Measurements from ENCODE around the gene ZNF106. TPM values are rescaled to one million over a fixed set of nuclear protein-coding genes. Genes with fewer than 3 reads are reported as not detected.

The ZNF106 gene
- total and polyA plus RNA-seq, 2 of the 4 experiments (the other 2 are of a cell fraction): 19.2 to 87.5 TPM

GRCh38 chr15:42411884-42412283 is 79.1 kb downstream of the ZNF106 start:
- H3K4me3 ChIP-seq (ENCODE audit: insufficient read depth, low read depth, low read length): no peak overlapping the region
- no peaks in the 10 kb centered on the region for H3K27me3 ChIP-seq (ENCODE audit: control insufficient read depth, insufficient read depth, low read length)
- H3K36me3 ChIP-seq (ENCODE audit: control insufficient read depth, insufficient read depth, low read length): peaks cover 34% of the 10 kb centered on the region
- in situ Hi-C loops (cut with MboI; ENCODE audit: low sequenced_read_pairs) (no loop called here), dilution Hi-C loops (cut with HindIII; ENCODE audit: low sequenced_read_pairs, unreplicated experiment) (no loop called here), intact Hi-C loops (cut with micrococcal nuclease) (no loop called here)
- H3K9me3 ChIP-seq (ENCODE audit: control insufficient read depth, insufficient read depth, low read length): no peaks in the 10 kb centered on the region
- no peaks in the 10 kb centered on the region for H4K20me1 ChIP-seq (ENCODE audit: insufficient read depth, low read length)
- H3K79me1 ChIP-seq (ENCODE audit: low read depth in 1 of 2, low read length in 2 of 2): no peaks in the 10 kb centered on the region
- no TSS peak for BruUV-seq (replicated peaks)
- TF ChIP-seq POLR2A (IDR thresholded peaks at IDR 0.05; ENCODE audit: low read depth, low read length): no peak
- no peak for TF ChIP-seq MXI1 (IDR thresholded peaks at IDR 0.05; ENCODE audit: borderline replicate concordance, low read depth, low read length)
- TF ChIP-seq USF2 (IDR thresholded peaks at IDR 0.05; ENCODE audit: low read depth, low read length): no peak
- TF ChIP-seq NFE2L2 (IDR thresholded peaks at IDR 0.05; ENCODE audit: low read depth, low read length): no peak
- TF ChIP-seq MAZ (IDR thresholded peaks at IDR 0.05; ENCODE audit: borderline replicate concordance, low read depth, low read length): no peak
- TF ChIP-seq CHD1 (IDR thresholded peaks at IDR 0.05; ENCODE audit: low read depth, low read length): no peak
- no peak for TF ChIP-seq MAFK (IDR thresholded peaks at IDR 0.05; ENCODE audit: low read depth, low read length)
- TF ChIP-seq CEBPB (IDR thresholded peaks at IDR 0.05; ENCODE audit: low read depth, low read length): no peak
- no peak for TF ChIP-seq RAD21 (IDR thresholded peaks at IDR 0.05; ENCODE audit: low read length)
- no peak for TF ChIP-seq BHLHE40 (IDR thresholded peaks at IDR 0.05; ENCODE audit: low read depth, low read length)
- no peak for TF ChIP-seq RFX5 (IDR thresholded peaks at IDR 0.05; ENCODE audit: low read depth, low read length)
- TF ChIP-seq ELK1 (IDR thresholded peaks at IDR 0.05; ENCODE audit: borderline replicate concordance, low read depth, low read length): no peak
- no peak for TF ChIP-seq FOS (IDR thresholded peaks at IDR 0.05; ENCODE audit: low read depth, low read length)
- H2BK5ac ChIP-seq (ENCODE audit: low read depth, low read length, poor library complexity, severe bottlenecking): no peak overlapping the region
- H3K4me2 ChIP-seq (ENCODE audit: low read depth, low read length): no peak overlapping the region
- no peak for DNase-seq
- H3K4me1 ChIP-seq (ENCODE audit: control insufficient read depth, insufficient read depth, low read length): no peaks in the 10 kb centered on the region
- ChIA-PET POLR2A (ENCODE audit: unreplicated experiment) (no interaction called here), CTCF (no interaction called here)
- H3K9me1 ChIP-seq (ENCODE audit: insufficient read depth, low read length): peaks cover 18% of the 10 kb centered on the region
- WGBS, 2 experiments (ENCODE audit: extremely low coverage in 2 of 2, insufficient read length in 1 of 2): 100% methylated on average over 4 of the region's 7 CpGs; no CpG with 5 or more reads in 1 of the 2 experiments
- H2AFZ ChIP-seq (replicated peaks; ENCODE audit: low read length, poor library complexity): no peak overlapping the region
- H2BK20ac ChIP-seq (ENCODE audit: low read depth, low read length): no peak overlapping the region
- no peak overlapping the region for H3K14ac ChIP-seq (replicated peaks; ENCODE audit: low read depth, low read length)
- no peak overlapping the region for H3K9ac ChIP-seq (ENCODE audit: low read depth, low read length)
- no peak overlapping the region for H2AK9ac ChIP-seq (replicated peaks; ENCODE audit: low read depth, low read length, poor library complexity)
- no peak overlapping the region for H2BK120ac ChIP-seq (ENCODE audit: low read depth, low read length)
- H4K5ac ChIP-seq (ENCODE audit: low read depth, low read length): no peak overlapping the region
- H2AK5ac ChIP-seq (ENCODE audit: low read depth, low read length): no peak overlapping the region
- H3K23ac ChIP-seq (ENCODE audit: low read depth, low read length): no peak overlapping the region
- no peak overlapping the region for H4K8ac ChIP-seq (ENCODE audit: low read depth in 2 of 2, low read length in 2 of 2)
- H3K18ac ChIP-seq (ENCODE audit: low read depth, low read length): no peak overlapping the region
- no peak overlapping the region for H3K4ac ChIP-seq (ENCODE audit: low read depth, low read length)
- H2BK15ac ChIP-seq (ENCODE audit: low read depth, low read length): no peak overlapping the region
- no peak overlapping the region for H3K27ac ChIP-seq (ENCODE audit: insufficient read depth, low read length)
- no peak overlapping the region for H4K91ac ChIP-seq (ENCODE audit: insufficient read depth, low read depth, low read length)
- no peak for ATAC-seq (ENCODE audit: low read depth)
- H3K56ac ChIP-seq (ENCODE audit: extremely low read depth, insufficient read depth, low read length): no peak overlapping the region
